WTC11 (cell line): ENCODE measurements around the gene TNS3. TPM values are rescaled to one million over a fixed set of nuclear protein-coding genes. Genes with fewer than 3 reads are reported as not detected.

Source experiments
- ATAC-seq: fragments of 200-7000 bp; cut with Tn5 transposase; 2 replicates; pipeline ENCODE4 v1.10.0; 2021; ENCODE audit warnings: mild to moderate bottlenecking, moderate library complexity
- CTCF ChIA-PET: fragments of 300-600 bp; sonication (Branson Sonifier 250); formaldehyde crosslinking; loops from one replicate; lab custom pipeline; 2021; ENCODE audit warnings: antibody characterized with exemption; lab: Charles Lee
- POLR2A ChIA-PET: fragments of 350-600 bp; sonication (Branson Sonifier 250); formaldehyde crosslinking; loops from one replicate; lab custom pipeline; 2021; ENCODE audit warnings: antibody characterized with exemption; lab: Charles Lee
- DNase-seq: peaks from one replicate; pipeline ENCODE4 v3.0.0; 2021; ENCODE audit warnings: low spot score
- H3K27ac Mint-ChIP-seq: 2 replicates; pipeline ENCODE4 v1.8.0; 2021; ENCODE audit warnings: mixed read lengths
- H3K27me3 Mint-ChIP-seq: 2 replicates; pipeline ENCODE4 v1.8.0; 2021; ENCODE audit warnings: low read depth, mild to moderate bottlenecking, moderate library complexity, mixed read lengths
- H3K36me3 Mint-ChIP-seq: 2 replicates; pipeline ENCODE4 v1.8.0; 2021; ENCODE audit warnings: mixed read lengths
- H3K4me1 Mint-ChIP-seq: 2 replicates; pipeline ENCODE4 v1.8.0; 2022; ENCODE audit warnings: mixed read lengths
- H3K4me3 Mint-ChIP-seq: 2 replicates; pipeline ENCODE4 v1.8.0; 2021; ENCODE audit warnings: mild to moderate bottlenecking, moderate library complexity, mixed read lengths
- H3K9me3 Mint-ChIP-seq: 2 replicates; pipeline ENCODE4 v1.8.0; 2021; ENCODE audit warnings: mixed read lengths
- CBFB ChIP-seq: sonication (generic); formaldehyde crosslinking; IDR thresholded peaks from 2 replicates; pipeline ENCODE4 v1.8.1; 2022; ENCODE audit warnings: mild to moderate bottlenecking, low read depth, missing genetic modification reagents
- GABPB1 ChIP-seq: sonication (generic); formaldehyde crosslinking; IDR thresholded peaks from 2 replicates; pipeline ENCODE4 v1.8.1; 2023; ENCODE audit warnings: mild to moderate bottlenecking, missing genetic modification reagents
- IRF2 ChIP-seq: sonication (generic); formaldehyde crosslinking; IDR thresholded peaks from 2 replicates; pipeline ENCODE4 v1.8.0; 2022; ENCODE audit warnings: low read depth, missing genetic modification reagents, borderline replicate concordance
- MYBL2 ChIP-seq: sonication (generic); formaldehyde crosslinking; IDR thresholded peaks from 2 replicates; pipeline ENCODE4 v1.8.1; 2023; ENCODE audit warnings: mild to moderate bottlenecking, moderate library complexity, missing genetic modification reagents
- RELA ChIP-seq: sonication (generic); formaldehyde crosslinking; IDR thresholded peaks from 2 replicates; pipeline ENCODE4 v1.8.1; 2022; ENCODE audit warnings: missing genetic modification reagents, mild to moderate bottlenecking, borderline replicate concordance
- RORB ChIP-seq: fragments of 250-450 bp; sonication (Bioruptor Pico); IDR thresholded peaks from 2 replicates; pipeline ENCODE4 v1.9.0; 2021; ENCODE audit warnings: mild to moderate bottlenecking
- SMAD4 ChIP-seq: sonication (generic); formaldehyde crosslinking; IDR thresholded peaks from 2 replicates; pipeline ENCODE4 v1.8.0; 2022; ENCODE audit warnings: mild to moderate bottlenecking, missing genetic modification reagents
- SOX15 ChIP-seq: fragments of 250-450 bp; sonication (Bioruptor Pico); IDR thresholded peaks from 2 replicates; pipeline ENCODE4 v1.9.0; 2021; ENCODE audit warnings: mild to moderate bottlenecking
- TP53 ChIP-seq: sonication (generic); formaldehyde crosslinking; IDR thresholded peaks from 2 replicates; pipeline ENCODE4 v1.8.1; 2023; ENCODE audit warnings: mild to moderate bottlenecking, missing genetic modification reagents
- total RNA-seq: library from RNA; stranded (reverse); gene quantifications from 3 replicates; pipeline ENCODE4 v1.2.3, GENCODE V29; 2021
- TF ChIP-seq, protein P1 (sequence below): sonication (generic); formaldehyde crosslinking; IDR thresholded peaks from 2 replicates; pipeline ENCODE4 v1.8.0; 2023; ENCODE audit warnings: missing genetic modification reagents, mild to moderate bottlenecking, borderline replicate concordance
- TF ChIP-seq, protein P2 (sequence below): fragments of 250-450 bp; sonication (Bioruptor Pico); IDR thresholded peaks from 2 replicates; pipeline ENCODE4 v1.9.0; 2021; ENCODE audit warnings: mild to moderate bottlenecking, borderline replicate concordance
- TF ChIP-seq, protein P3 (sequence below): sonication (generic); formaldehyde crosslinking; conservative IDR thresholded peaks from 2 replicates; pipeline ENCODE4 v1.8.1; 2023; ENCODE audit warnings: mild to moderate bottlenecking, low read depth, missing genetic modification reagents, moderate library complexity
- TF ChIP-seq, protein P4 (sequence below): sonication (generic); formaldehyde crosslinking; IDR thresholded peaks from 2 replicates; pipeline ENCODE4 v1.8.1; 2023; ENCODE audit warnings: mild to moderate bottlenecking, moderate library complexity, missing genetic modification reagents
- TF ChIP-seq, protein P5 (sequence below): sonication (generic); formaldehyde crosslinking; IDR thresholded peaks from 2 replicates; pipeline ENCODE4 v1.8.1; 2023; ENCODE audit warnings: mild to moderate bottlenecking, missing genetic modification reagents
- TF ChIP-seq, protein P6 (sequence below): sonication (generic); formaldehyde crosslinking; IDR thresholded peaks from 2 replicates; pipeline ENCODE4 v1.8.0; 2023; ENCODE audit warnings: mild to moderate bottlenecking, missing genetic modification reagents

Gene TNS3
- total RNA-seq, 1 experiment from 2014 or later, result 37.7 TPM

DNA sequence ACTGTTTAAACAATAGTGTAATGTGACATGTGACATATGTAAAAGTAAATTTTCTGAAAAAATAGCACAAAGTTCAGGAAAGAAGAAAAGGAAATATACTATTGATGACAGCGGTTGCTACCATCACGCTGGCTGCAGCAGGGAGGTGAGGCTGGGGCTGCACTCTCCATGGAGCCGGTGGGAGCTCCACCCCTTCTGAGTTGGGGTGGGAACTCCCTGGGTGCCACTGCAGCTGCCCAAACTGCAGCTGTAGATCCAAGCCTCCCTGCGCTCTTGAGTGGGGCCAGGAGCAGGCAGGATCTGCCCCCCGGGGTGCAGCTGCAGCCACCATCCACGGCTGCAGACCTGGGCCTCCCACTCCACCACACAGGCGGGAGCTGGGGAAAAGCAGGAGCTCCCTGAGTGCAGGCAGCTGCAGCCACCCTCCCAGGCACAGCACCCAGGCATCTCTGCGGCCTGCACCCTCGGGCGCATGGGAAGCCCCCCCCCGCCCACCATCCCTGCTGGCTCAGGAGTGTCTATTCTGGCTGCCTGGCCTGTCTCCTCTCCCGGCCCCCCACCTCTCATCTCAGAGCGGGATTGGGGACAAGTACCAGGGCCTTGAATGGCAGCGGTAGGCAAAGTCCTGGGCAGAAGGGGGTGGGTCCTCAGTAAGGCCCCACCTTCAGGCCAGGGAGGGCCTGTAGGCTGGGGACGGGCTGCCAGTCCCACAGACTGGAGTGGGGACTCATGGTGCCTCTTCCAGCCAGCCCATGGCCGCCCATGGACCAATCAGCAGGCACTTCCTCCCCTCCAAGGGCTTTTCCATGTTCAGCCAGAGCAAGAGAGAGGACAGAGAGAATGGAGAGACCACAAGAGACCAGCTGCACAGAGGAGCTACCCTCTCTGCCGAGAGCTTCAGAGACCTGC is 50.1 kb downstream of the TNS3 start:
- no peak for DNase-seq
- Mint-ChIP-seq H3K4me1 (peaks cover 46% of the 10 kb centered on the region), H3K27ac (no peak overlapping the region), H3K9me3 (peaks cover 6% of the 10 kb centered on the region), H3K27me3 (peaks cover 21% of the 10 kb centered on the region), H3K4me3 (no peak overlapping the region), H3K36me3 (peaks cover 25% of the 10 kb centered on the region)
- ATAC-seq, result no peak
- TF ChIP-seq, protein P1, sequence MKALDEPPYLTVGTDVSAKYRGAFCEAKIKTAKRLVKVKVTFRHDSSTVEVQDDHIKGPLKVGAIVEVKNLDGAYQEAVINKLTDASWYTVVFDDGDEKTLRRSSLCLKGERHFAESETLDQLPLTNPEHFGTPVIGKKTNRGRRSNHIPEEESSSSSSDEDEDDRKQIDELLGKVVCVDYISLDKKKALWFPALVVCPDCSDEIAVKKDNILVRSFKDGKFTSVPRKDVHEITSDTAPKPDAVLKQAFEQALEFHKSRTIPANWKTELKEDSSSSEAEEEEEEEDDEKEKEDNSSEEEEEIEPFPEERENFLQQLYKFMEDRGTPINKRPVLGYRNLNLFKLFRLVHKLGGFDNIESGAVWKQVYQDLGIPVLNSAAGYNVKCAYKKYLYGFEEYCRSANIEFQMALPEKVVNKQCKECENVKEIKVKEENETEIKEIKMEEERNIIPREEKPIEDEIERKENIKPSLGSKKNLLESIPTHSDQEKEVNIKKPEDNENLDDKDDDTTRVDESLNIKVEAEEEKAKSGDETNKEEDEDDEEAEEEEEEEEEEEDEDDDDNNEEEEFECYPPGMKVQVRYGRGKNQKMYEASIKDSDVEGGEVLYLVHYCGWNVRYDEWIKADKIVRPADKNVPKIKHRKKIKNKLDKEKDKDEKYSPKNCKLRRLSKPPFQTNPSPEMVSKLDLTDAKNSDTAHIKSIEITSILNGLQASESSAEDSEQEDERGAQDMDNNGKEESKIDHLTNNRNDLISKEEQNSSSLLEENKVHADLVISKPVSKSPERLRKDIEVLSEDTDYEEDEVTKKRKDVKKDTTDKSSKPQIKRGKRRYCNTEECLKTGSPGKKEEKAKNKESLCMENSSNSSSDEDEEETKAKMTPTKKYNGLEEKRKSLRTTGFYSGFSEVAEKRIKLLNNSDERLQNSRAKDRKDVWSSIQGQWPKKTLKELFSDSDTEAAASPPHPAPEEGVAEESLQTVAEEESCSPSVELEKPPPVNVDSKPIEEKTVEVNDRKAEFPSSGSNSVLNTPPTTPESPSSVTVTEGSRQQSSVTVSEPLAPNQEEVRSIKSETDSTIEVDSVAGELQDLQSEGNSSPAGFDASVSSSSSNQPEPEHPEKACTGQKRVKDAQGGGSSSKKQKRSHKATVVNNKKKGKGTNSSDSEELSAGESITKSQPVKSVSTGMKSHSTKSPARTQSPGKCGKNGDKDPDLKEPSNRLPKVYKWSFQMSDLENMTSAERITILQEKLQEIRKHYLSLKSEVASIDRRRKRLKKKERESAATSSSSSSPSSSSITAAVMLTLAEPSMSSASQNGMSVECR, result no peak
- TF ChIP-seq, protein P2, sequence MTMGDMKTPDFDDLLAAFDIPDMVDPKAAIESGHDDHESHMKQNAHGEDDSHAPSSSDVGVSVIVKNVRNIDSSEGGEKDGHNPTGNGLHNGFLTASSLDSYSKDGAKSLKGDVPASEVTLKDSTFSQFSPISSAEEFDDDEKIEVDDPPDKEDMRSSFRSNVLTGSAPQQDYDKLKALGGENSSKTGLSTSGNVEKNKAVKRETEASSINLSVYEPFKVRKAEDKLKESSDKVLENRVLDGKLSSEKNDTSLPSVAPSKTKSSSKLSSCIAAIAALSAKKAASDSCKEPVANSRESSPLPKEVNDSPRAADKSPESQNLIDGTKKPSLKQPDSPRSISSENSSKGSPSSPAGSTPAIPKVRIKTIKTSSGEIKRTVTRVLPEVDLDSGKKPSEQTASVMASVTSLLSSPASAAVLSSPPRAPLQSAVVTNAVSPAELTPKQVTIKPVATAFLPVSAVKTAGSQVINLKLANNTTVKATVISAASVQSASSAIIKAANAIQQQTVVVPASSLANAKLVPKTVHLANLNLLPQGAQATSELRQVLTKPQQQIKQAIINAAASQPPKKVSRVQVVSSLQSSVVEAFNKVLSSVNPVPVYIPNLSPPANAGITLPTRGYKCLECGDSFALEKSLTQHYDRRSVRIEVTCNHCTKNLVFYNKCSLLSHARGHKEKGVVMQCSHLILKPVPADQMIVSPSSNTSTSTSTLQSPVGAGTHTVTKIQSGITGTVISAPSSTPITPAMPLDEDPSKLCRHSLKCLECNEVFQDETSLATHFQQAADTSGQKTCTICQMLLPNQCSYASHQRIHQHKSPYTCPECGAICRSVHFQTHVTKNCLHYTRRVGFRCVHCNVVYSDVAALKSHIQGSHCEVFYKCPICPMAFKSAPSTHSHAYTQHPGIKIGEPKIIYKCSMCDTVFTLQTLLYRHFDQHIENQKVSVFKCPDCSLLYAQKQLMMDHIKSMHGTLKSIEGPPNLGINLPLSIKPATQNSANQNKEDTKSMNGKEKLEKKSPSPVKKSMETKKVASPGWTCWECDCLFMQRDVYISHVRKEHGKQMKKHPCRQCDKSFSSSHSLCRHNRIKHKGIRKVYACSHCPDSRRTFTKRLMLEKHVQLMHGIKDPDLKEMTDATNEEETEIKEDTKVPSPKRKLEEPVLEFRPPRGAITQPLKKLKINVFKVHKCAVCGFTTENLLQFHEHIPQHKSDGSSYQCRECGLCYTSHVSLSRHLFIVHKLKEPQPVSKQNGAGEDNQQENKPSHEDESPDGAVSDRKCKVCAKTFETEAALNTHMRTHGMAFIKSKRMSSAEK (CRISPR knock-in tag), result no peak
- TF ChIP-seq, protein P3, sequence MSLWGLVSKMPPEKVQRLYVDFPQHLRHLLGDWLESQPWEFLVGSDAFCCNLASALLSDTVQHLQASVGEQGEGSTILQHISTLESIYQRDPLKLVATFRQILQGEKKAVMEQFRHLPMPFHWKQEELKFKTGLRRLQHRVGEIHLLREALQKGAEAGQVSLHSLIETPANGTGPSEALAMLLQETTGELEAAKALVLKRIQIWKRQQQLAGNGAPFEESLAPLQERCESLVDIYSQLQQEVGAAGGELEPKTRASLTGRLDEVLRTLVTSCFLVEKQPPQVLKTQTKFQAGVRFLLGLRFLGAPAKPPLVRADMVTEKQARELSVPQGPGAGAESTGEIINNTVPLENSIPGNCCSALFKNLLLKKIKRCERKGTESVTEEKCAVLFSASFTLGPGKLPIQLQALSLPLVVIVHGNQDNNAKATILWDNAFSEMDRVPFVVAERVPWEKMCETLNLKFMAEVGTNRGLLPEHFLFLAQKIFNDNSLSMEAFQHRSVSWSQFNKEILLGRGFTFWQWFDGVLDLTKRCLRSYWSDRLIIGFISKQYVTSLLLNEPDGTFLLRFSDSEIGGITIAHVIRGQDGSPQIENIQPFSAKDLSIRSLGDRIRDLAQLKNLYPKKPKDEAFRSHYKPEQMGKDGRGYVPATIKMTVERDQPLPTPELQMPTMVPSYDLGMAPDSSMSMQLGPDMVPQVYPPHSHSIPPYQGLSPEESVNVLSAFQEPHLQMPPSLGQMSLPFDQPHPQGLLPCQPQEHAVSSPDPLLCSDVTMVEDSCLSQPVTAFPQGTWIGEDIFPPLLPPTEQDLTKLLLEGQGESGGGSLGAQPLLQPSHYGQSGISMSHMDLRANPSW (CRISPR knock-in tag), result no peak
- TF ChIP-seq, protein P4, sequence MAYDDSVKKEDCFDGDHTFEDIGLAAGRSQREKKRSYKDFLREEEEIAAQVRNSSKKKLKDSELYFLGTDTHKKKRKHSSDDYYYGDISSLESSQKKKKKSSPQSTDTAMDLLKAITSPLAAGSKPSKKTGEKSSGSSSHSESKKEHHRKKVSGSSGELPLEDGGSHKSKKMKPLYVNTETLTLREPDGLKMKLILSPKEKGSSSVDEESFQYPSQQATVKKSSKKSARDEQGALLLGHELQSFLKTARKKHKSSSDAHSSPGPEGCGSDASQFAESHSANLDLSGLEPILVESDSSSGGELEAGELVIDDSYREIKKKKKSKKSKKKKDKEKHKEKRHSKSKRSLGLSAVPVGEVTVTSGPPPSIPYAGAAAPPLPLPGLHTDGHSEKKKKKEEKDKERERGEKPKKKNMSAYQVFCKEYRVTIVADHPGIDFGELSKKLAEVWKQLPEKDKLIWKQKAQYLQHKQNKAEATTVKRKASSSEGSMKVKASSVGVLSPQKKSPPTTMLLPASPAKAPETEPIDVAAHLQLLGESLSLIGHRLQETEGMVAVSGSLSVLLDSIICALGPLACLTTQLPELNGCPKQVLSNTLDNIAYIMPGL, result no peak
- TF ChIP-seq, protein P5, sequence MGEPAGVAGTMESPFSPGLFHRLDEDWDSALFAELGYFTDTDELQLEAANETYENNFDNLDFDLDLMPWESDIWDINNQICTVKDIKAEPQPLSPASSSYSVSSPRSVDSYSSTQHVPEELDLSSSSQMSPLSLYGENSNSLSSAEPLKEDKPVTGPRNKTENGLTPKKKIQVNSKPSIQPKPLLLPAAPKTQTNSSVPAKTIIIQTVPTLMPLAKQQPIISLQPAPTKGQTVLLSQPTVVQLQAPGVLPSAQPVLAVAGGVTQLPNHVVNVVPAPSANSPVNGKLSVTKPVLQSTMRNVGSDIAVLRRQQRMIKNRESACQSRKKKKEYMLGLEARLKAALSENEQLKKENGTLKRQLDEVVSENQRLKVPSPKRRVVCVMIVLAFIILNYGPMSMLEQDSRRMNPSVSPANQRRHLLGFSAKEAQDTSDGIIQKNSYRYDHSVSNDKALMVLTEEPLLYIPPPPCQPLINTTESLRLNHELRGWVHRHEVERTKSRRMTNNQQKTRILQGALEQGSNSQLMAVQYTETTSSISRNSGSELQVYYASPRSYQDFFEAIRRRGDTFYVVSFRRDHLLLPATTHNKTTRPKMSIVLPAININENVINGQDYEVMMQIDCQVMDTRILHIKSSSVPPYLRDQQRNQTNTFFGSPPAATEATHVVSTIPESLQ (CRISPR knock-in tag), result no peak
- TF ChIP-seq, protein P6, sequence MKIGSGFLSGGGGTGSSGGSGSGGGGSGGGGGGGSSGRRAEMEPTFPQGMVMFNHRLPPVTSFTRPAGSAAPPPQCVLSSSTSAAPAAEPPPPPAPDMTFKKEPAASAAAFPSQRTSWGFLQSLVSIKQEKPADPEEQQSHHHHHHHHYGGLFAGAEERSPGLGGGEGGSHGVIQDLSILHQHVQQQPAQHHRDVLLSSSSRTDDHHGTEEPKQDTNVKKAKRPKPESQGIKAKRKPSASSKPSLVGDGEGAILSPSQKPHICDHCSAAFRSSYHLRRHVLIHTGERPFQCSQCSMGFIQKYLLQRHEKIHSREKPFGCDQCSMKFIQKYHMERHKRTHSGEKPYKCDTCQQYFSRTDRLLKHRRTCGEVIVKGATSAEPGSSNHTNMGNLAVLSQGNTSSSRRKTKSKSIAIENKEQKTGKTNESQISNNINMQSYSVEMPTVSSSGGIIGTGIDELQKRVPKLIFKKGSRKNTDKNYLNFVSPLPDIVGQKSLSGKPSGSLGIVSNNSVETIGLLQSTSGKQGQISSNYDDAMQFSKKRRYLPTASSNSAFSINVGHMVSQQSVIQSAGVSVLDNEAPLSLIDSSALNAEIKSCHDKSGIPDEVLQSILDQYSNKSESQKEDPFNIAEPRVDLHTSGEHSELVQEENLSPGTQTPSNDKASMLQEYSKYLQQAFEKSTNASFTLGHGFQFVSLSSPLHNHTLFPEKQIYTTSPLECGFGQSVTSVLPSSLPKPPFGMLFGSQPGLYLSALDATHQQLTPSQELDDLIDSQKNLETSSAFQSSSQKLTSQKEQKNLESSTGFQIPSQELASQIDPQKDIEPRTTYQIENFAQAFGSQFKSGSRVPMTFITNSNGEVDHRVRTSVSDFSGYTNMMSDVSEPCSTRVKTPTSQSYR (CRISPR knock-in tag), result no peak
- TF ChIP-seq RELA, result no peak
- TF ChIP-seq TP53 (CRISPR knock-in tag), result no peak
- TF ChIP-seq IRF2 (CRISPR knock-in tag), result no peak
- no peak for TF ChIP-seq CBFB (CRISPR knock-in tag)
- TF ChIP-seq MYBL2, result no peak
- no peak for TF ChIP-seq GABPB1
- TF ChIP-seq RORB (CRISPR knock-in tag), result no peak
- TF ChIP-seq SOX15 (CRISPR knock-in tag), result no peak
- TF ChIP-seq SMAD4, result no peak
- ChIA-PET CTCF (no interaction called here), POLR2A (no interaction called here)
